Measurements from ENCODE around the gene ATR.
"Not testable (repeated sequence)": the region's sequence is repeated elsewhere in the genome, so short reads cannot be mapped to it uniquely, and the experiment has no call there.

ATR gene

GRCh38 chr3:142447301-142447851, 131.2 kb downstream of the ATR start:
- peak; percentile 54 for DNase-seq

GRCh38 chr3:142445816-142446254, 132.7 kb downstream of the ATR start:
- peak; percentile 14 for DNase-seq

GRCh38 chr3:142444343-142444742, 134.2 kb downstream of the ATR start:
- DNase-seq = no peak

- DNase-seq = not testable (repeated sequence)
These were observed 135.5 kb downstream of the ATR start for GRCh38 chr3:142443060-142443459.

- not testable (repeated sequence) for DNase-seq
These were observed 138.9 kb downstream of the ATR start for GRCh38 chr3:142439499-142440220.

GRCh38 chr3:142438096-142438495, 140.4 kb downstream of the ATR start:
- not testable (repeated sequence) for DNase-seq

GRCh38 chr3:142436951-142437585, 141.5 kb downstream of the ATR start:
- DNase-seq = no peak

GRCh38 chr3:142434503-142434902, 144.0 kb downstream of the ATR start:
- DNase-seq = no peak

- DNase-seq = no peak
These were observed 145.4 kb downstream of the ATR start for GRCh38 chr3:142433110-142433509.

- DNase-seq = no peak
These were observed 149.0 kb downstream of the ATR start for GRCh38 chr3:142429582-142429981.

- DNase-seq = no peak
These were observed 153.8 kb downstream of the ATR start for GRCh38 chr3:142424754-142425153.

- no peak for DNase-seq
These were observed 159.5 kb downstream of the ATR start for GRCh38 chr3:142418926-142419592.

- DNase-seq = no peak
These were observed 161.2 kb downstream of the ATR start for GRCh38 chr3:142417302-142417701.

GRCh38 chr3:142400537-142400936, 178.0 kb downstream of the ATR start:
- DNase-seq = not testable (repeated sequence)
